ENCODE data around the gene B3GLCT. TPM values are rescaled to one million over a fixed set of nuclear protein-coding genes. Genes with fewer than 3 reads are reported as not detected.

B3GLCT gene
- total RNA-seq, 1 donor from 2014 or later: 25.0 TPM

- DNase-seq (ENCODE audit: low read depth in 2 of 2): no peak
Measured at GRCh38 chr13:31349156-31349555, 149.4 kb downstream of the B3GLCT start.

- DNase-seq (ENCODE audit: low read depth in 2 of 2): no peak
Measured at GRCh38 chr13:31350560-31350959, 150.8 kb downstream of the B3GLCT start.

- DNase-seq (ENCODE audit: low read depth in 2 of 2): no peak
Measured at GRCh38 chr13:31351376-31351775, 151.6 kb downstream of the B3GLCT start.

- no peak for DNase-seq (ENCODE audit: low read depth in 2 of 2)
Measured at GRCh38 chr13:31352467-31352866, 152.7 kb downstream of the B3GLCT start.

- no peak for DNase-seq (ENCODE audit: low read depth in 2 of 2)
Measured at GRCh38 chr13:31355001-31355400, 155.2 kb downstream of the B3GLCT start.

GRCh38 chr13:31356991-31357390 lies 157.2 kb downstream of the B3GLCT start:
- DNase-seq (ENCODE audit: low read depth in 2 of 2): no peak

- DNase-seq (ENCODE audit: low read depth in 2 of 2): no peak
Measured at GRCh38 chr13:31357581-31357980, 157.8 kb downstream of the B3GLCT start.

- DNase-seq (ENCODE audit: low read depth in 2 of 2): peak in 1 of 2 donors; percentile 49
Measured at GRCh38 chr13:31361673-31362072, 161.9 kb downstream of the B3GLCT start.

GRCh38 chr13:31365630-31366029 lies 165.9 kb downstream of the B3GLCT start:
- no peak for DNase-seq (ENCODE audit: low read depth in 2 of 2)

- DNase-seq (ENCODE audit: low read depth in 2 of 2): no peak
Measured at GRCh38 chr13:31367410-31367809, 167.6 kb downstream of the B3GLCT start.

GRCh38 chr13:31369213-31369612 lies 169.4 kb downstream of the B3GLCT start:
- no peak for DNase-seq (ENCODE audit: low read depth in 2 of 2)

- DNase-seq (ENCODE audit: low read depth in 2 of 2): no peak
Measured at GRCh38 chr13:31372454-31372853, 172.7 kb downstream of the B3GLCT start.

- no peak for DNase-seq (ENCODE audit: low read depth in 2 of 2)
Measured at GRCh38 chr13:31374682-31375081, 174.9 kb downstream of the B3GLCT start.

GRCh38 chr13:31377946-31378345 lies 178.2 kb downstream of the B3GLCT start:
- DNase-seq (ENCODE audit: low read depth in 2 of 2): no peak

- peak; percentile 21 to 45 for DNase-seq (ENCODE audit: low read depth in 2 of 2)
Measured at GRCh38 chr13:31380715-31381114, 180.9 kb downstream of the B3GLCT start.

Other genes with a start within 250 kb of the B3GLCT start
- 30.5 and 53.4 TPM in 2 replicates for gene HSPH1, start 38.1 kb upstream of the B3GLCT start, total RNA-seq

Data from lung microvascular endothelial cell (primary cell).